K562 (cell line): ENCODE measurements around the gene MAST1. TPM values are rescaled to one million over a fixed set of nuclear protein-coding genes. Genes with fewer than 3 reads are reported as not detected.

Experiments
- ATF1 ChIP-seq, 2 experiments: fragments of 450-650 bp in 1 of 2; IDR thresholded peaks; 2 replicates each; pipeline ENCODE4 v1.6.1; 2016; ENCODE audit warnings: missing compliant biosample characterization in 1 of 2, missing genetic modification characterization in 1 of 2
- CHCHD3 ChIP-seq: fragments of 250-450 bp; sonication (Bioruptor Pico); IDR thresholded peaks from 2 replicates; pipeline ENCODE4 v2.1.2; 2022; ENCODE audit warnings: mild to moderate bottlenecking
- FOSL1 ChIP-seq: fragments of 200-800 bp; sonication (Bioruptor generic); conservative IDR thresholded peaks from 2 replicates; pipeline ENCODE4 v1.6.1; 2016; ENCODE audit warnings: missing genetic modification characterization, missing compliant biosample characterization
- FOXA3 ChIP-seq, 2 experiments: fragments of 450-650 bp in 1 of 2; sonication (generic) in 1 of 2; formaldehyde crosslinking; IDR thresholded peaks in 1 of 2; conservative IDR thresholded peaks in 1 of 2; 2 replicates each; pipeline versions ENCODE4 v1.4.0 to v1.8.0; 2020 to 2022; ENCODE audit warnings: mild to moderate bottlenecking in 2 of 2, missing genetic modification reagents in 1 of 2
- JUN ChIP-seq, 2 experiments: sonication (generic) in 1 of 2; formaldehyde crosslinking in 1 of 2; IDR thresholded peaks; 2 replicates each; pipeline versions ENCODE4 v1.6.1 to v1.8.0; 2012 to 2022; ENCODE audit warnings: borderline replicate concordance in 2 of 2, mild to moderate bottlenecking in 2 of 2, improper control_type of control experiment in 1 of 2, low read depth in 1 of 2, low read length in 1 of 2, missing genetic modification reagents in 1 of 2
- NFYB ChIP-seq: IDR thresholded peaks from 2 replicates; pipeline ENCODE4 v1.6.1; 2011; ENCODE audit warnings: mild to moderate bottlenecking, moderate library complexity; ENCODE audit not compliant: insufficient read length; ENCODE audit errors: extremely low read depth
- NR2F6 ChIP-seq: fragments of 450-650 bp; formaldehyde crosslinking; IDR thresholded peaks from 2 replicates; pipeline ENCODE4 v1.4.0; 2020; ENCODE audit warnings: mild to moderate bottlenecking
- NRF1 ChIP-seq, 2 experiments: fragments of 450-650 bp; IDR thresholded peaks in 1 of 2; conservative IDR thresholded peaks in 1 of 2; 2 replicates each; pipeline ENCODE4 v1.6.1; 2014; ENCODE audit warnings: mild to moderate bottlenecking in 2 of 2
- PHB2 ChIP-seq: fragments of 450-650 bp; IDR thresholded peaks from 2 replicates; pipeline ENCODE4 v1.6.1; 2017; ENCODE audit warnings: low read depth
- PHF8 ChIP-seq: fragments of 200-600 bp; sonication (generic); IDR thresholded peaks from 2 replicates; pipeline ENCODE4 v1.6.1; 2012; ENCODE audit warnings: mixed run types, mild to moderate bottlenecking, inconsistent platforms, low read length, moderate library complexity, borderline replicate concordance
- SMAD3 ChIP-seq: fragments of 450-650 bp; formaldehyde crosslinking; conservative IDR thresholded peaks from 2 replicates; pipeline ENCODE4 v1.4.0; 2020; ENCODE audit warnings: mild to moderate bottlenecking
- ZEB2 ChIP-seq: fragments of 450-650 bp; IDR thresholded peaks from 2 replicates; pipeline ENCODE4 v1.6.1; 2016
- polyA plus RNA-seq, 8 experiments: library from polyadenylated mRNA; depleted of rRNA in 4 of 8; stranded (reverse) in 5 of 8; unstranded in 3 of 8; fragments of >200 nt; fragmentation: Nextera tagmentation in 2 of 8; fragmentation: Illumina TruSeq in 1 of 8; extraction: Ambion mirVana in 2 of 8; extraction: Trizol in 1 of 8; gene quantifications; 2 replicates each; pipeline versions ENCODE4 v1.2.1 to v1.2.3, GENCODE V29; 2011 to 2014; ENCODE audit warnings: inconsistent platforms in 1 of 8, missing spikeins in 1 of 8
- total RNA-seq, 7 experiments: library from RNA; depleted of rRNA in 6 of 7; stranded (reverse); fragments of >200 nt in 6 of 7; fragmentation: Illumina TruSeq in 2 of 7; extraction: Trizol in 2 of 7; gene quantifications; 2 replicates each; pipeline versions ENCODE4 v1.2.1 to v1.2.3, GENCODE V29; 2011 to 2021; ENCODE audit warnings: low replicate concordance in 1 of 7
- TF ChIP-seq, protein P1 (sequence below): sonication (generic); formaldehyde crosslinking; IDR thresholded peaks from 2 replicates; pipeline ENCODE4 v1.8.0; 2023; ENCODE audit warnings: missing genetic modification reagents, mild to moderate bottlenecking, borderline replicate concordance
- TF ChIP-seq, protein P2 (sequence below): sonication (generic); formaldehyde crosslinking; IDR thresholded peaks from 2 replicates; pipeline ENCODE4 v1.8.1; 2023; ENCODE audit warnings: mild to moderate bottlenecking, missing genetic modification reagents

MAST1 gene
- total and polyA plus RNA-seq, 9 of the 15 experiments (the other 6 are each of a cell fraction or from before 2014, with no cell fraction given) = 0.48 to 10.3 (median 3.9) TPM

GRCh38 chr19:12825254-12826131, 12.8 kb upstream of the MAST1 start (continued):
- TF ChIP-seq, protein P1, sequence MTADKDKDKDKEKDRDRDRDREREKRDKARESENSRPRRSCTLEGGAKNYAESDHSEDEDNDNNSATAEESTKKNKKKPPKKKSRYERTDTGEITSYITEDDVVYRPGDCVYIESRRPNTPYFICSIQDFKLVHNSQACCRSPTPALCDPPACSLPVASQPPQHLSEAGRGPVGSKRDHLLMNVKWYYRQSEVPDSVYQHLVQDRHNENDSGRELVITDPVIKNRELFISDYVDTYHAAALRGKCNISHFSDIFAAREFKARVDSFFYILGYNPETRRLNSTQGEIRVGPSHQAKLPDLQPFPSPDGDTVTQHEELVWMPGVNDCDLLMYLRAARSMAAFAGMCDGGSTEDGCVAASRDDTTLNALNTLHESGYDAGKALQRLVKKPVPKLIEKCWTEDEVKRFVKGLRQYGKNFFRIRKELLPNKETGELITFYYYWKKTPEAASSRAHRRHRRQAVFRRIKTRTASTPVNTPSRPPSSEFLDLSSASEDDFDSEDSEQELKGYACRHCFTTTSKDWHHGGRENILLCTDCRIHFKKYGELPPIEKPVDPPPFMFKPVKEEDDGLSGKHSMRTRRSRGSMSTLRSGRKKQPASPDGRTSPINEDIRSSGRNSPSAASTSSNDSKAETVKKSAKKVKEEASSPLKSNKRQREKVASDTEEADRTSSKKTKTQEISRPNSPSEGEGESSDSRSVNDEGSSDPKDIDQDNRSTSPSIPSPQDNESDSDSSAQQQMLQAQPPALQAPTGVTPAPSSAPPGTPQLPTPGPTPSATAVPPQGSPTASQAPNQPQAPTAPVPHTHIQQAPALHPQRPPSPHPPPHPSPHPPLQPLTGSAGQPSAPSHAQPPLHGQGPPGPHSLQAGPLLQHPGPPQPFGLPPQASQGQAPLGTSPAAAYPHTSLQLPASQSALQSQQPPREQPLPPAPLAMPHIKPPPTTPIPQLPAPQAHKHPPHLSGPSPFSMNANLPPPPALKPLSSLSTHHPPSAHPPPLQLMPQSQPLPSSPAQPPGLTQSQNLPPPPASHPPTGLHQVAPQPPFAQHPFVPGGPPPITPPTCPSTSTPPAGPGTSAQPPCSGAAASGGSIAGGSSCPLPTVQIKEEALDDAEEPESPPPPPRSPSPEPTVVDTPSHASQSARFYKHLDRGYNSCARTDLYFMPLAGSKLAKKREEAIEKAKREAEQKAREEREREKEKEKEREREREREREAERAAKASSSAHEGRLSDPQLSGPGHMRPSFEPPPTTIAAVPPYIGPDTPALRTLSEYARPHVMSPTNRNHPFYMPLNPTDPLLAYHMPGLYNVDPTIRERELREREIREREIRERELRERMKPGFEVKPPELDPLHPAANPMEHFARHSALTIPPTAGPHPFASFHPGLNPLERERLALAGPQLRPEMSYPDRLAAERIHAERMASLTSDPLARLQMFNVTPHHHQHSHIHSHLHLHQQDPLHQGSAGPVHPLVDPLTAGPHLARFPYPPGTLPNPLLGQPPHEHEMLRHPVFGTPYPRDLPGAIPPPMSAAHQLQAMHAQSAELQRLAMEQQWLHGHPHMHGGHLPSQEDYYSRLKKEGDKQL = no peak
- TF ChIP-seq SMAD3 (CRISPR knock-in tag) (no peak), JUN (IDR thresholded peaks at IDR 0.05; ENCODE audit: borderline replicate concordance, low read depth, low read length) (no peak), JUN (CRISPR knock-in tag; IDR thresholded peaks at IDR 0.05; ENCODE audit: borderline replicate concordance) (0 out of 2 replicates have a peak, but pooled peaks have one; percentile 42), FOXA3 (CRISPR knock-in tag; conservative IDR thresholded peaks at IDR 0.05 in 1 of 2, IDR thresholded peaks at IDR 0.05 in 1 of 2) (0 out of 4 replicates have a peak, but pooled peaks of 1 of the 2 experiments have one; percentile 12), FOSL1 (tag) (peak; percentile 78), ATF1 (CRISPR knock-in tag; IDR thresholded peaks at IDR 0.05) (no peak), ATF1 (tag; IDR thresholded peaks at IDR 0.05) (peak; percentile 31; the same call in 1 of the 2 replicates), NRF1 (conservative IDR thresholded peaks at IDR 0.05 in 1 of 2, IDR thresholded peaks at IDR 0.05 in 1 of 2) (no peak), CHCHD3 (CRISPR knock-in tag) (no peak), PHB2 (no peak), NR2F6 (CRISPR knock-in tag) (no peak), NFYB (no peak), PHF8 (peak; percentile 11; the same call in 1 of the 2 replicates), ZEB2 (no peak)
- TF ChIP-seq, protein P2, sequence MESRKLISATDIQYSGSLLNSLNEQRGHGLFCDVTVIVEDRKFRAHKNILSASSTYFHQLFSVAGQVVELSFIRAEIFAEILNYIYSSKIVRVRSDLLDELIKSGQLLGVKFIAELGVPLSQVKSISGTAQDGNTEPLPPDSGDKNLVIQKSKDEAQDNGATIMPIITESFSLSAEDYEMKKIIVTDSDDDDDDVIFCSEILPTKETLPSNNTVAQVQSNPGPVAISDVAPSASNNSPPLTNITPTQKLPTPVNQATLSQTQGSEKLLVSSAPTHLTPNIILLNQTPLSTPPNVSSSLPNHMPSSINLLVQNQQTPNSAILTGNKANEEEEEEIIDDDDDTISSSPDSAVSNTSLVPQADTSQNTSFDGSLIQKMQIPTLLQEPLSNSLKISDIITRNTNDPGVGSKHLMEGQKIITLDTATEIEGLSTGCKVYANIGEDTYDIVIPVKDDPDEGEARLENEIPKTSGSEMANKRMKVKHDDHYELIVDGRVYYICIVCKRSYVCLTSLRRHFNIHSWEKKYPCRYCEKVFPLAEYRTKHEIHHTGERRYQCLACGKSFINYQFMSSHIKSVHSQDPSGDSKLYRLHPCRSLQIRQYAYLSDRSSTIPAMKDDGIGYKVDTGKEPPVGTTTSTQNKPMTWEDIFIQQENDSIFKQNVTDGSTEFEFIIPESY = peak; percentile 70; the same call in 1 of the 2 replicates
